HEK293 (cell line): Measurements from ENCODE around the gene FAM174A.

ENCODE experiments used
- CTCF ChIA-PET: fragments of 350-600 bp; formaldehyde crosslinking; extraction: SDS; loops from one replicate; lab custom pipeline; 2021; ENCODE audit warnings: antibody characterized with exemption; lab: Yijun Ruan, JAX
- POLR2A ChIA-PET: fragments of 300-600 bp; formaldehyde crosslinking; extraction: SDS; loops from one replicate; lab custom pipeline; 2020; ENCODE audit warnings: antibody characterized with exemption, inconsistent platforms; lab: Yijun Ruan, JAX
- H3K27ac ChIP-seq: fragments of 200-500 bp; sonication (Bioruptor generic); 2 replicates; pipeline ENCODE4 v1.5.1; 2014; ENCODE audit warnings: low read depth, low read length, control low read depth, inconsistent platforms; ENCODE audit errors: extremely low read depth
- H3K36me3 ChIP-seq, 2 experiments: fragments of 200-500 bp in 1 of 2; sonication (Bioruptor generic) in 1 of 2; 1 replicate in 1 of 2; 2 replicates in 1 of 2; pipeline ENCODE4 v1.5.1; 2014 to 2017; ENCODE audit warnings: inconsistent platforms in 2 of 2, low read length in 2 of 2; ENCODE audit not compliant: control insufficient read depth in 2 of 2, insufficient read depth in 1 of 2
- H3K4me1 ChIP-seq: fragments of 200-500 bp; sonication (Bioruptor generic); 2 replicates; pipeline ENCODE4 v1.5.1; 2014; ENCODE audit warnings: mild to moderate bottlenecking, low read length, inconsistent platforms; ENCODE audit not compliant: control insufficient read depth, insufficient read depth
- H3K4me3 ChIP-seq: 2 replicates; pipeline ENCODE4 v1.5.1; 2011; ENCODE audit warnings: low read depth, mild to moderate bottlenecking, control low read depth, low read length, moderate library complexity
- H3K9me3 ChIP-seq: fragments of 200-500 bp; sonication (Bioruptor generic); 2 replicates; pipeline ENCODE4 v1.5.1; 2014; ENCODE audit warnings: low read depth, low read length, inconsistent platforms; ENCODE audit not compliant: control insufficient read depth, insufficient read depth
- KLF9 ChIP-seq: fragments of 450-650 bp; formaldehyde crosslinking; IDR thresholded peaks from 2 replicates; pipeline ENCODE4 v1.5.1; 2016; ENCODE audit warnings: missing biosample characterization, missing genetic modification characterization, low read depth
- ZNF202 ChIP-seq: fragments of 450-650 bp; formaldehyde crosslinking; IDR thresholded peaks from 2 replicates; pipeline ENCODE4 v1.5.1; 2016; ENCODE audit warnings: missing biosample characterization, missing genetic modification characterization, borderline replicate concordance
- ZNF423 ChIP-seq: fragments of 450-650 bp; formaldehyde crosslinking; IDR thresholded peaks from 2 replicates; pipeline ENCODE4 v1.5.1; 2016; ENCODE audit warnings: missing biosample characterization, missing genetic modification characterization
- ZNF571 ChIP-seq: fragments of 450-650 bp; formaldehyde crosslinking; IDR thresholded peaks from 2 replicates; pipeline ENCODE4 v1.5.0; 2017; ENCODE audit warnings: missing biosample characterization, missing genetic modification characterization
- ZNF585B ChIP-seq: fragments of 450-650 bp; formaldehyde crosslinking; IDR thresholded peaks from 2 replicates; pipeline ENCODE4 v1.5.1; 2016; ENCODE audit warnings: missing biosample characterization, missing genetic modification characterization
- ZNF610 ChIP-seq: fragments of 450-650 bp; formaldehyde crosslinking; IDR thresholded peaks from 2 replicates; pipeline ENCODE4 v1.5.1; 2016; ENCODE audit warnings: missing biosample characterization, missing genetic modification characterization, borderline replicate concordance
- ZNF670 ChIP-seq: fragments of 450-650 bp; formaldehyde crosslinking; IDR thresholded peaks from 2 replicates; pipeline ENCODE4 v1.5.1; 2016; ENCODE audit warnings: missing biosample characterization, missing genetic modification characterization, low read depth
- ZNF677 ChIP-seq: fragments of 450-650 bp; IDR thresholded peaks from 2 replicates; pipeline ENCODE4 v1.5.0; 2018; ENCODE audit warnings: missing biosample characterization, mild to moderate bottlenecking, missing genetic modification characterization, moderate library complexity
- TF ChIP-seq, protein P1 (sequence below): fragments of 450-650 bp; formaldehyde crosslinking; IDR thresholded peaks from 2 replicates; pipeline ENCODE4 v1.5.1; 2017; ENCODE audit warnings: missing biosample characterization, missing genetic modification characterization
- TF ChIP-seq, protein P2 (sequence below): fragments of 450-650 bp; formaldehyde crosslinking; IDR thresholded peaks from 2 replicates; pipeline ENCODE4 v1.5.1; 2016; ENCODE audit warnings: missing biosample characterization, missing genetic modification characterization, borderline replicate concordance
- TF ChIP-seq, protein P3 (sequence below): fragments of 450-650 bp; formaldehyde crosslinking; IDR thresholded peaks from 2 replicates; pipeline ENCODE4 v1.5.1; 2016; ENCODE audit warnings: missing biosample characterization, missing genetic modification characterization
- TF ChIP-seq, protein P4 (sequence below): fragments of 450-650 bp; formaldehyde crosslinking; IDR thresholded peaks from 2 replicates; pipeline ENCODE4 v1.5.1; 2017; ENCODE audit warnings: missing biosample characterization, missing genetic modification characterization
- TF ChIP-seq, protein P5 (sequence below): fragments of 450-650 bp; formaldehyde crosslinking; IDR thresholded peaks from 2 replicates; pipeline ENCODE4 v1.5.1; 2017; ENCODE audit warnings: missing biosample characterization, missing genetic modification characterization
- TF ChIP-seq, protein P6 (sequence below): fragments of 450-650 bp; formaldehyde crosslinking; IDR thresholded peaks from 2 replicates; pipeline ENCODE4 v1.5.1; 2017; ENCODE audit warnings: missing biosample characterization, missing genetic modification characterization

FAM174A gene

DNA sequence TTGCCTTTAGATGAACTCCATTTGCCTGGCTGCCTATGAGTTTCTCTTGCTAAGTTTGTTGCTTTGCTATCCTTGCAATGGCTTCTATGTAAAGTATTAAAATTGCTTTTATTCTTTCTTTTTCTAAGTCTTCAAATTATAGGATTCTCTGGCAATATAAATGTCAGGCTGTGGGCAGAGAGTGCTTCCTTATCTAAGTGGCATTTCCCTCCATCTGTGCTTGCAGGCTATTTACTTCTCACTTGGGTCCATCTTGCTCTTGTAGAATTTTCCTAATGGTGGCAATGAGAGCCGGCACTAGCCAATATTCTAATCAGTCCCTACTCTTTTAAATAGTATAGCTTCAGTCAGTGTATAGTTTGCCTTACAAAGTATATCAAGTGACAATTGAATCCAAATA lies 63.3 kb downstream of the FAM174A start:
- no peak overlapping the region for H3K4me3 ChIP-seq
- POLR2A ChIA-PET = no interaction called here
- no peaks in the 10 kb centered on the region for H3K36me3 ChIP-seq
- H3K4me1 ChIP-seq = no peaks in the 10 kb centered on the region
- TF ChIP-seq, protein P1, sequence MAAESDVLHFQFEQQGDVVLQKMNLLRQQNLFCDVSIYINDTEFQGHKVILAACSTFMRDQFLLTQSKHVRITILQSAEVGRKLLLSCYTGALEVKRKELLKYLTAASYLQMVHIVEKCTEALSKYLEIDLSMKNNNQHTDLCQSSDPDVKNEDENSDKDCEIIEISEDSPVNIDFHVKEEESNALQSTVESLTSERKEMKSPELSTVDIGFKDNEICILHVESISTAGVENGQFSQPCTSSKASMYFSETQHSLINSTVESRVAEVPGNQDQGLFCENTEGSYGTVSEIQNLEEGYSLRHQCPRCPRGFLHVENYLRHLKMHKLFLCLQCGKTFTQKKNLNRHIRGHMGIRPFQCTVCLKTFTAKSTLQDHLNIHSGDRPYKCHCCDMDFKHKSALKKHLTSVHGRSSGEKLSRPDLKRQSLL = no peak
- no peak for TF ChIP-seq ZNF202
- TF ChIP-seq ZNF423 (tag by site-specific recombination) = no peak
- TF ChIP-seq, protein P2, sequence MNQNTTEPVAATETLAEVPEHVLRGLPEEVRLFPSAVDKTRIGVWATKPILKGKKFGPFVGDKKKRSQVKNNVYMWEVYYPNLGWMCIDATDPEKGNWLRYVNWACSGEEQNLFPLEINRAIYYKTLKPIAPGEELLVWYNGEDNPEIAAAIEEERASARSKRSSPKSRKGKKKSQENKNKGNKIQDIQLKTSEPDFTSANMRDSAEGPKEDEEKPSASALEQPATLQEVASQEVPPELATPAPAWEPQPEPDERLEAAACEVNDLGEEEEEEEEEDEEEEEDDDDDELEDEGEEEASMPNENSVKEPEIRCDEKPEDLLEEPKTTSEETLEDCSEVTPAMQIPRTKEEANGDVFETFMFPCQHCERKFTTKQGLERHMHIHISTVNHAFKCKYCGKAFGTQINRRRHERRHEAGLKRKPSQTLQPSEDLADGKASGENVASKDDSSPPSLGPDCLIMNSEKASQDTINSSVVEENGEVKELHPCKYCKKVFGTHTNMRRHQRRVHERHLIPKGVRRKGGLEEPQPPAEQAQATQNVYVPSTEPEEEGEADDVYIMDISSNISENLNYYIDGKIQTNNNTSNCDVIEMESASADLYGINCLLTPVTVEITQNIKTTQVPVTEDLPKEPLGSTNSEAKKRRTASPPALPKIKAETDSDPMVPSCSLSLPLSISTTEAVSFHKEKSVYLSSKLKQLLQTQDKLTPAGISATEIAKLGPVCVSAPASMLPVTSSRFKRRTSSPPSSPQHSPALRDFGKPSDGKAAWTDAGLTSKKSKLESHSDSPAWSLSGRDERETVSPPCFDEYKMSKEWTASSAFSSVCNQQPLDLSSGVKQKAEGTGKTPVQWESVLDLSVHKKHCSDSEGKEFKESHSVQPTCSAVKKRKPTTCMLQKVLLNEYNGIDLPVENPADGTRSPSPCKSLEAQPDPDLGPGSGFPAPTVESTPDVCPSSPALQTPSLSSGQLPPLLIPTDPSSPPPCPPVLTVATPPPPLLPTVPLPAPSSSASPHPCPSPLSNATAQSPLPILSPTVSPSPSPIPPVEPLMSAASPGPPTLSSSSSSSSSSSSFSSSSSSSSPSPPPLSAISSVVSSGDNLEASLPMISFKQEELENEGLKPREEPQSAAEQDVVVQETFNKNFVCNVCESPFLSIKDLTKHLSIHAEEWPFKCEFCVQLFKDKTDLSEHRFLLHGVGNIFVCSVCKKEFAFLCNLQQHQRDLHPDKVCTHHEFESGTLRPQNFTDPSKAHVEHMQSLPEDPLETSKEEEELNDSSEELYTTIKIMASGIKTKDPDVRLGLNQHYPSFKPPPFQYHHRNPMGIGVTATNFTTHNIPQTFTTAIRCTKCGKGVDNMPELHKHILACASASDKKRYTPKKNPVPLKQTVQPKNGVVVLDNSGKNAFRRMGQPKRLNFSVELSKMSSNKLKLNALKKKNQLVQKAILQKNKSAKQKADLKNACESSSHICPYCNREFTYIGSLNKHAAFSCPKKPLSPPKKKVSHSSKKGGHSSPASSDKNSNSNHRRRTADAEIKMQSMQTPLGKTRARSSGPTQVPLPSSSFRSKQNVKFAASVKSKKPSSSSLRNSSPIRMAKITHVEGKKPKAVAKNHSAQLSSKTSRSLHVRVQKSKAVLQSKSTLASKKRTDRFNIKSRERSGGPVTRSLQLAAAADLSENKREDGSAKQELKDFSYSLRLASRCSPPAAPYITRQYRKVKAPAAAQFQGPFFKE = no peak
- no peak for TF ChIP-seq ZNF670 (tag by site-specific recombination)
- TF ChIP-seq KLF9 (tag by site-specific recombination) = no peak
- TF ChIP-seq, protein P3, sequence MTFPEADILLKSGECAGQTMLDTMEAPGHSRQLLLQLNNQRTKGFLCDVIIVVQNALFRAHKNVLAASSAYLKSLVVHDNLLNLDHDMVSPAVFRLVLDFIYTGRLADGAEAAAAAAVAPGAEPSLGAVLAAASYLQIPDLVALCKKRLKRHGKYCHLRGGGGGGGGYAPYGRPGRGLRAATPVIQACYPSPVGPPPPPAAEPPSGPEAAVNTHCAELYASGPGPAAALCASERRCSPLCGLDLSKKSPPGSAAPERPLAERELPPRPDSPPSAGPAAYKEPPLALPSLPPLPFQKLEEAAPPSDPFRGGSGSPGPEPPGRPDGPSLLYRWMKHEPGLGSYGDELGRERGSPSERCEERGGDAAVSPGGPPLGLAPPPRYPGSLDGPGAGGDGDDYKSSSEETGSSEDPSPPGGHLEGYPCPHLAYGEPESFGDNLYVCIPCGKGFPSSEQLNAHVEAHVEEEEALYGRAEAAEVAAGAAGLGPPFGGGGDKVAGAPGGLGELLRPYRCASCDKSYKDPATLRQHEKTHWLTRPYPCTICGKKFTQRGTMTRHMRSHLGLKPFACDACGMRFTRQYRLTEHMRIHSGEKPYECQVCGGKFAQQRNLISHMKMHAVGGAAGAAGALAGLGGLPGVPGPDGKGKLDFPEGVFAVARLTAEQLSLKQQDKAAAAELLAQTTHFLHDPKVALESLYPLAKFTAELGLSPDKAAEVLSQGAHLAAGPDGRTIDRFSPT = no peak
- no peak for TF ChIP-seq ZNF585B (tag by site-specific recombination)
- TF ChIP-seq, protein P4, sequence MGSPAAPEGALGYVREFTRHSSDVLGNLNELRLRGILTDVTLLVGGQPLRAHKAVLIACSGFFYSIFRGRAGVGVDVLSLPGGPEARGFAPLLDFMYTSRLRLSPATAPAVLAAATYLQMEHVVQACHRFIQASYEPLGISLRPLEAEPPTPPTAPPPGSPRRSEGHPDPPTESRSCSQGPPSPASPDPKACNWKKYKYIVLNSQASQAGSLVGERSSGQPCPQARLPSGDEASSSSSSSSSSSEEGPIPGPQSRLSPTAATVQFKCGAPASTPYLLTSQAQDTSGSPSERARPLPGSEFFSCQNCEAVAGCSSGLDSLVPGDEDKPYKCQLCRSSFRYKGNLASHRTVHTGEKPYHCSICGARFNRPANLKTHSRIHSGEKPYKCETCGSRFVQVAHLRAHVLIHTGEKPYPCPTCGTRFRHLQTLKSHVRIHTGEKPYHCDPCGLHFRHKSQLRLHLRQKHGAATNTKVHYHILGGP (tag by site-specific recombination) = no peak
- TF ChIP-seq, protein P5, sequence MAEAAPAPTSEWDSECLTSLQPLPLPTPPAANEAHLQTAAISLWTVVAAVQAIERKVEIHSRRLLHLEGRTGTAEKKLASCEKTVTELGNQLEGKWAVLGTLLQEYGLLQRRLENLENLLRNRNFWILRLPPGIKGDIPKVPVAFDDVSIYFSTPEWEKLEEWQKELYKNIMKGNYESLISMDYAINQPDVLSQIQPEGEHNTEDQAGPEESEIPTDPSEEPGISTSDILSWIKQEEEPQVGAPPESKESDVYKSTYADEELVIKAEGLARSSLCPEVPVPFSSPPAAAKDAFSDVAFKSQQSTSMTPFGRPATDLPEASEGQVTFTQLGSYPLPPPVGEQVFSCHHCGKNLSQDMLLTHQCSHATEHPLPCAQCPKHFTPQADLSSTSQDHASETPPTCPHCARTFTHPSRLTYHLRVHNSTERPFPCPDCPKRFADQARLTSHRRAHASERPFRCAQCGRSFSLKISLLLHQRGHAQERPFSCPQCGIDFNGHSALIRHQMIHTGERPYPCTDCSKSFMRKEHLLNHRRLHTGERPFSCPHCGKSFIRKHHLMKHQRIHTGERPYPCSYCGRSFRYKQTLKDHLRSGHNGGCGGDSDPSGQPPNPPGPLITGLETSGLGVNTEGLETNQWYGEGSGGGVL (tag by site-specific recombination) = no peak
- no peak for TF ChIP-seq ZNF571 (tag by site-specific recombination)
- TF ChIP-seq ZNF677 (tag by site-specific recombination) = no peak
- TF ChIP-seq, protein P6, sequence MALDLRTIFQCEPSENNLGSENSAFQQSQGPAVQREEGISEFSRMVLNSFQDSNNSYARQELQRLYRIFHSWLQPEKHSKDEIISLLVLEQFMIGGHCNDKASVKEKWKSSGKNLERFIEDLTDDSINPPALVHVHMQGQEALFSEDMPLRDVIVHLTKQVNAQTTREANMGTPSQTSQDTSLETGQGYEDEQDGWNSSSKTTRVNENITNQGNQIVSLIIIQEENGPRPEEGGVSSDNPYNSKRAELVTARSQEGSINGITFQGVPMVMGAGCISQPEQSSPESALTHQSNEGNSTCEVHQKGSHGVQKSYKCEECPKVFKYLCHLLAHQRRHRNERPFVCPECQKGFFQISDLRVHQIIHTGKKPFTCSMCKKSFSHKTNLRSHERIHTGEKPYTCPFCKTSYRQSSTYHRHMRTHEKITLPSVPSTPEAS (tag by site-specific recombination) = no peak
- no peak for TF ChIP-seq ZNF610 (tag by site-specific recombination)
- H3K27ac ChIP-seq = no peak overlapping the region
- no peaks in the 10 kb centered on the region for H3K9me3 ChIP-seq
- CTCF ChIA-PET = interaction anchor here (0.7 kb wide), 1 partner anchor 15 kb away, joined by 3 read pairs; no protein-coding TSS in a partner anchor
